ENCODE measurements around the gene WRNIP1.

- TF ChIP-seq CSDC2 (CRISPR knock-in tag; IDR thresholded peaks at IDR 0.05) (no peak), ISL1 (CRISPR knock-in tag; IDR thresholded peaks at IDR 0.05) (no peak), ZNF70 (CRISPR knock-in tag; IDR thresholded peaks at IDR 0.05) (no peak), ARNTL (CRISPR knock-in tag; IDR thresholded peaks at IDR 0.05; ENCODE audit: borderline replicate concordance, low read depth) (no peak), PATZ1 (CRISPR knock-in tag; IDR thresholded peaks at IDR 0.05; ENCODE audit: borderline replicate concordance) (no peak), ZFP30 (CRISPR knock-in tag; IDR thresholded peaks at IDR 0.05) (no peak)
These were observed 39.8 kb downstream of the WRNIP1 start for GRCh38 chr6:2805031-2805430.
